ENCODE measurements around the gene UTF1. TPM values are rescaled to one million over a fixed set of nuclear protein-coding genes. Genes with fewer than 3 reads are reported as not detected.

Gene UTF1
- total and polyA plus RNA-seq, 2 experiments from 2014 or later = 12.2 to 51.4 TPM

DNA sequence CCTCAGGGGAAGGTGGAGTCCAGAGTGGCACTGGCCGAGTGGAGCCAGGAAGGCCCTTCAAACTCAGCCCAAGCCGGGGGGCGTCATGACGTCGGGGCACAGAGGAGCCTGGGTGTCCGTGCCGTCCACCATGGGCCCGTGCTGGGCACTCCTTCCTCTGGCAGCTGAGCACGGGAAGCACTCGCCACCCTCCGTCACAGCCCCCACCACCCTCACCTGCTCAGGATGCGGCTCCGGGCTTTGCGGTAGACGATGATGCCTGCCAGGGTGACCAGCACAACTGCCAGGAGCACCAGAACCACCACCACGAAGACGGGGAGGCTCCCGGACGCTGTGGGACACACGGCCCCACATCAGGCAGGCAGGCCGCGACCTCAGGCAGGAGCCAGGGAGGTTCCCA, 38.5 kb downstream of the UTF1 start:
- H3K4me3 ChIP-seq = no peak overlapping the region
- no peak overlapping the region; the same call in 1 of the 2 replicates for H2AFZ ChIP-seq
- TF ChIP-seq CREB1 (CRISPR knock-in tag; IDR thresholded peaks at IDR 0.05; ENCODE audit: low read depth) = no peak
- no peak for TF ChIP-seq JUNB (IDR thresholded peaks at IDR 0.05; ENCODE audit: unreplicated experiment)
- TF ChIP-seq POLR2AphosphoS5 (IDR thresholded peaks at IDR 0.05; ENCODE audit: low read depth) = no peak
- no peak for TF ChIP-seq ZNF462 (CRISPR knock-in tag; IDR thresholded peaks at IDR 0.05)
- no peak for TF ChIP-seq CTCF (conservative IDR thresholded peaks at IDR 0.05; ENCODE audit: low read depth in 2 of 2)
- TF ChIP-seq, protein P1, sequence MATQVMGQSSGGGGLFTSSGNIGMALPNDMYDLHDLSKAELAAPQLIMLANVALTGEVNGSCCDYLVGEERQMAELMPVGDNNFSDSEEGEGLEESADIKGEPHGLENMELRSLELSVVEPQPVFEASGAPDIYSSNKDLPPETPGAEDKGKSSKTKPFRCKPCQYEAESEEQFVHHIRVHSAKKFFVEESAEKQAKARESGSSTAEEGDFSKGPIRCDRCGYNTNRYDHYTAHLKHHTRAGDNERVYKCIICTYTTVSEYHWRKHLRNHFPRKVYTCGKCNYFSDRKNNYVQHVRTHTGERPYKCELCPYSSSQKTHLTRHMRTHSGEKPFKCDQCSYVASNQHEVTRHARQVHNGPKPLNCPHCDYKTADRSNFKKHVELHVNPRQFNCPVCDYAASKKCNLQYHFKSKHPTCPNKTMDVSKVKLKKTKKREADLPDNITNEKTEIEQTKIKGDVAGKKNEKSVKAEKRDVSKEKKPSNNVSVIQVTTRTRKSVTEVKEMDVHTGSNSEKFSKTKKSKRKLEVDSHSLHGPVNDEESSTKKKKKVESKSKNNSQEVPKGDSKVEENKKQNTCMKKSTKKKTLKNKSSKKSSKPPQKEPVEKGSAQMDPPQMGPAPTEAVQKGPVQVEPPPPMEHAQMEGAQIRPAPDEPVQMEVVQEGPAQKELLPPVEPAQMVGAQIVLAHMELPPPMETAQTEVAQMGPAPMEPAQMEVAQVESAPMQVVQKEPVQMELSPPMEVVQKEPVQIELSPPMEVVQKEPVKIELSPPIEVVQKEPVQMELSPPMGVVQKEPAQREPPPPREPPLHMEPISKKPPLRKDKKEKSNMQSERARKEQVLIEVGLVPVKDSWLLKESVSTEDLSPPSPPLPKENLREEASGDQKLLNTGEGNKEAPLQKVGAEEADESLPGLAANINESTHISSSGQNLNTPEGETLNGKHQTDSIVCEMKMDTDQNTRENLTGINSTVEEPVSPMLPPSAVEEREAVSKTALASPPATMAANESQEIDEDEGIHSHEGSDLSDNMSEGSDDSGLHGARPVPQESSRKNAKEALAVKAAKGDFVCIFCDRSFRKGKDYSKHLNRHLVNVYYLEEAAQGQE (IDR thresholded peaks at IDR 0.05; ENCODE audit: unreplicated experiment) = no peak
- TF ChIP-seq ETS1 (IDR thresholded peaks at IDR 0.05) = no peak
- TF ChIP-seq EZH2 (IDR thresholded peaks at IDR 0.05; ENCODE audit: low read depth, unreplicated experiment) = no peak
- TF ChIP-seq ZNF331 (CRISPR knock-in tag; IDR thresholded peaks at IDR 0.05; ENCODE audit: low read depth) = no peak
- no peak for TF ChIP-seq STAT1 (IDR thresholded peaks at IDR 0.05; ENCODE audit: unreplicated experiment)
- TF ChIP-seq EZH2phosphoT487 (IDR thresholded peaks at IDR 0.05; ENCODE audit: unreplicated experiment) = no peak
- TF ChIP-seq ZNF114 (CRISPR knock-in tag; IDR thresholded peaks at IDR 0.05) = no peak
- no peak for TF ChIP-seq NANOG (IDR thresholded peaks at IDR 0.05; ENCODE audit: borderline replicate concordance)
- H3K4me2 ChIP-seq = no peak overlapping the region
- H3K9me2 ChIP-seq (ENCODE audit: insufficient read depth) = no peaks in the 10 kb centered on the region
- peaks cover 6% of the 10 kb centered on the region for H3K27me3 Mint-ChIP-seq (ENCODE audit: insufficient read depth, low read depth, poor library complexity)
- H3K27ac Mint-ChIP-seq = no peak overlapping the region
- no peak overlapping the region for H3K27ac ChIP-seq (ENCODE audit: low read depth)
- no peak overlapping the region for H3K4me3 Mint-ChIP-seq
- H3K4me1 Mint-ChIP-seq = no peaks in the 10 kb centered on the region; the same call in 2 of the 3 replicates
- no peaks in the 10 kb centered on the region for H3F3A ChIP-seq (replicated peaks; ENCODE audit: low read depth)
- ATAC-seq (no peak), DNase-seq (ENCODE audit: low spot score) (no peak)
- H3K79me2 ChIP-seq (replicated peaks; ENCODE audit: insufficient read depth) = no peaks in the 10 kb centered on the region
- H3K4me1 ChIP-seq (ENCODE audit: insufficient read depth) = no peaks in the 10 kb centered on the region
- no peaks in the 10 kb centered on the region for H3K36me3 ChIP-seq (ENCODE audit: insufficient read depth)
- H3K36me3 Mint-ChIP-seq (ENCODE audit: low read depth) = peaks cover 3% of the 10 kb centered on the region; the same call in 1 of the 3 replicates
- H3K27me3 ChIP-seq (ENCODE audit: insufficient read depth) = no peaks in the 10 kb centered on the region
- no peaks in the 10 kb centered on the region for H4K20me1 ChIP-seq (replicated peaks; ENCODE audit: insufficient read depth)
- H3K9me3 Mint-ChIP-seq = no peaks in the 10 kb centered on the region

Measured in GM23338 (cell line).